ENCODE measurements around the gene SULT1A3.
"Not testable (repeated sequence)": the region's sequence is repeated elsewhere in the genome, so short reads cannot be mapped to it uniquely, and the experiment has no call there.

SULT1A3 gene

GRCh38 chr16:30184891-30185682 lies 14.0 kb upstream of the SULT1A3 start:
- DNase-seq (ENCODE audit: low spot score) = no peak
- no peak for TF ChIP-seq CTCF (IDR thresholded peaks at IDR 0.05; ENCODE audit: extremely low read depth, missing control alignments)

- TF ChIP-seq CTCF (IDR thresholded peaks at IDR 0.05; ENCODE audit: extremely low read depth, missing control alignments) = no peak
- peak; percentile 87 for DNase-seq (ENCODE audit: low spot score)
Observed at GRCh38 chr16:30185683-30186421, 13.2 kb upstream of the SULT1A3 start.

- no peak for DNase-seq (ENCODE audit: low spot score)
- TF ChIP-seq CTCF (IDR thresholded peaks at IDR 0.05; ENCODE audit: extremely low read depth, missing control alignments) = no peak
Observed at GRCh38 chr16:30186444-30186781, 12.6 kb upstream of the SULT1A3 start.

- DNase-seq (ENCODE audit: low spot score) = peak; percentile 67
- peak; percentile 83 for TF ChIP-seq CTCF (IDR thresholded peaks at IDR 0.05; ENCODE audit: extremely low read depth, missing control alignments)
Observed at GRCh38 chr16:30186782-30187555, 12.1 kb upstream of the SULT1A3 start.

GRCh38 chr16:30187556-30187865 lies 11.5 kb upstream of the SULT1A3 start:
- no peak for TF ChIP-seq CTCF (IDR thresholded peaks at IDR 0.05; ENCODE audit: extremely low read depth, missing control alignments)
- DNase-seq (ENCODE audit: low spot score) = no peak

- no peak for DNase-seq (ENCODE audit: low spot score)
- TF ChIP-seq CTCF (IDR thresholded peaks at IDR 0.05; ENCODE audit: extremely low read depth, missing control alignments) = no peak
Observed at GRCh38 chr16:30187971-30188561, 11.0 kb upstream of the SULT1A3 start.

GRCh38 chr16:30191158-30191557 lies 7.9 kb upstream of the SULT1A3 start:
- not testable (repeated sequence) for DNase-seq (ENCODE audit: low spot score)

- not testable (repeated sequence) for DNase-seq (ENCODE audit: low spot score)
Observed at GRCh38 chr16:30193098-30193497, 6.0 kb upstream of the SULT1A3 start.

GRCh38 chr16:30193615-30194014 lies 5.4 kb upstream of the SULT1A3 start, which contains the start of the genes BOLA2B and SLX1A:
Gene BOLA2B (minus strand): TSS chr16:30193666. CDS start chr16:30193595, 71 bp downstream.
Gene SLX1A (plus strand): TSS chr16:30193875. CDS start chr16:30194085, 210 bp downstream.
- DNase-seq (ENCODE audit: low spot score) = not testable (repeated sequence)

- DNase-seq (ENCODE audit: low spot score) = not testable (repeated sequence)
Observed at GRCh38 chr16:30194172-30194925, 4.7 kb upstream of the SULT1A3 start.

- not testable (repeated sequence) for DNase-seq (ENCODE audit: low spot score)
Observed at GRCh38 chr16:30197001-30197400, 2.1 kb upstream of the SULT1A3 start.
